Measurements from ENCODE around the gene PDE4B.
"Not testable (repeated sequence)": the region's sequence is repeated elsewhere in the genome, so short reads cannot be mapped to it uniquely, and the experiment has no call there.

Gene PDE4B

GRCh38 chr1:66403007-66403731 is 610.5 kb downstream of the PDE4B start:
- DNase-seq: no peak

GRCh38 chr1:66405061-66405460 is 612.4 kb downstream of the PDE4B start:
- DNase-seq: no peak

GRCh38 chr1:66411449-66411848 is 618.8 kb downstream of the PDE4B start:
- peak; percentile 53 for DNase-seq

GRCh38 chr1:66412704-66413103 is 620.0 kb downstream of the PDE4B start:
- DNase-seq: peak; percentile 43

- no peak for DNase-seq
Observed at GRCh38 chr1:66413136-66413837, 620.6 kb downstream of the PDE4B start.

- DNase-seq: no peak
Observed at GRCh38 chr1:66413838-66414175, 621.1 kb downstream of the PDE4B start.

- DNase-seq: no peak
Observed at GRCh38 chr1:66415281-66415680, 622.6 kb downstream of the PDE4B start.

GRCh38 chr1:66415866-66416265 is 623.2 kb downstream of the PDE4B start:
- no peak for DNase-seq

- no peak for DNase-seq
Observed at GRCh38 chr1:66416295-66416694, 623.6 kb downstream of the PDE4B start.

- DNase-seq: no peak
Observed at GRCh38 chr1:66418021-66418420, 625.3 kb downstream of the PDE4B start.

- DNase-seq: not testable (repeated sequence)
Observed at GRCh38 chr1:66420171-66420570, 627.5 kb downstream of the PDE4B start.

- not testable (repeated sequence) for DNase-seq
Observed at GRCh38 chr1:66420906-66421305, 628.2 kb downstream of the PDE4B start.

- DNase-seq: no peak
Observed at GRCh38 chr1:66422804-66423203, 630.1 kb downstream of the PDE4B start.
